Glomerular visceral epithelial cell (primary cell): Measurements from ENCODE around the gene CC2D1A.
"Not testable (repeated sequence)": the region's sequence is repeated elsewhere in the genome, so short reads cannot be mapped to it uniquely, and the experiment has no call there.

Experiments
- DNase-seq: peaks from one replicate; pipeline ENCODE4 v3.0.0-alpha.2; 2016; ENCODE audit errors: extremely low spot score

CC2D1A gene

DNA sequence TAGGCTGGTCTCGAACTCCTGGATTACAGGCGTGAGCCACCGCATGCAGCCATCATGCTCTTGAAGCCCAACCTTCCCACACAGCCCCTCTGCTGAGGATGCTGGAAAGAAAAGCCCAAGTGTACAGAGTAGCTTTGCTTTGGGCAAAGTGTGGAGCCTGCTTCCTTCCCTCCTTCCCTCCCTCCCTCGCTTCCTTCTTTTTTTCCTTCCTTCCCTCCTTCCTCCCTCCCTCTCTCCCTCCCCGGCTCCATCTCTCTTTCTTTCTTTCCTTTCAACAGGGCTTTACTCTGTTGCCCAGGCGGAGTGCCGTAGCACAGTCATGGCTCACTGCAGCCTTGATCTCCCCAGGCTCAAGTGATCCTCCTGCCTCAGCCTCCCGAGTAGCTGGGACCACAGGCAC, 2.7 kb downstream of the CC2D1A start:
- no peak for DNase-seq

GRCh38 chr19:13909430-13909829, 3.4 kb downstream of the CC2D1A start:
- no peak for DNase-seq

DNA sequence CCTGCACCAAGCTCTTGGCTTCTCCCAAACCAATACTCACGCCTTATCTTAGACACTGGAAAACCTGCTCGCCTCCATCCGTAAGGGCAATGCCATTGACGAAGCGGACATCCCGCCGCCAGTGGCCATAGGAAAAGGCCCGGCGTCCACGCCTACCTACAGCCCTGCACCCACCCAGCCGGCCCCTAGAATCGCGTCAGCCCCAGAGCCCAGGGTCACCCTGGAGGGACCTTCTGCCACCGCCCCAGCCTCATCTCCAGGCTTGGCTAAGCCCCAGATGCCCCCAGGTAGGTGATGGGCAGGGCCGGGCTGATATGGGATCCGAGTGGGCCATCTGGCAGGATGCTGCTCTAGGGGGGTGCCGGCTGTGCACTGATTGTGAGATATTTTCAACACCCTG, 7.4 kb downstream of the CC2D1A start:
- no peak for DNase-seq

- no peak for DNase-seq
Observed at GRCh38 chr19:13914777-13915176, 8.8 kb downstream of the CC2D1A start.

DNA sequence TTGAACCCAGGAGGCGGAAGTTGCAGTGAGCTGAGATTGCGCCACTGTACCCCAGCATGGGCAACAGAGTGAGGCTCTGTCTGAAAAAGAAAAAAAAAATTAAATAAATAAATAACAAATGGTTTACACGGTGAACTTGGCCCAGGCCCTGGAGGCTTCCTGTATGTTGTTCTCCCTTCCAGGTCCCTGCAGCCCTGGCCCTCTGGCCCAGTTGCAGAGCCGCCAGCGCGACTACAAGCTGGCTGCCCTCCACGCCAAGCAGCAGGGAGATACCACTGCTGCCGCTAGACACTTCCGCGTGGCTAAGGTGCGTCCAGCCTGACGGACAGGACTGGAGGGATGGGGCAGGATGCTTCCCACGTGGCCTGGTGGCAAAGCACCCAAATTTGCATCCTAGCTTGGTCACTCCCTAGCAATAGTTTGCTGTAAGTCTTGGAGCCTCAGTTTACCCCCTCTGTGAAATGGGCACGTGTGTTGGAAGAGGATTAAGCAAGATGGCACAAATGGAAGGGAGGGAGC, 11.9 kb downstream of the CC2D1A start:
- DNase-seq, result no peak

- DNase-seq, result no peak
Observed at GRCh38 chr19:13918726-13919411, 12.9 kb downstream of the CC2D1A start.

DNA sequence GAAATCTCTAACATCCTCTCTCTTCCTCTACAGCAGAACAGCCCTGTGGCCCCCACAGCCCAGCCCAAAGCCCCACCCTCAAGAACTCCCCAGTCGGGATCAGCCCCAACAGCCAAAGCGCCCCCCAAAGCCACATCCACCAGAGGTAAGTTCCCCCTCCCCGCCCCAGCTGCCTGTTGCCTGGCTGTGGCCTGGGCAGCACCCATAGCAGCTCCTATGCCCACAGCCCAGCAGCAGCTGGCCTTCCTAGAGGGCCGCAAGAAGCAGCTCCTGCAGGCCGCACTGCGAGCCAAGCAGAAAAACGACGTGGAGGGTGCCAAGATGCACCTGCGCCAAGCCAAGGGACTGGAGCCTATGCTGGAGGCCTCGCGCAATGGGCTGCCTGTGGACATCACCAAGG, 14.5 kb downstream of the CC2D1A start:
- no peak for DNase-seq

DNA sequence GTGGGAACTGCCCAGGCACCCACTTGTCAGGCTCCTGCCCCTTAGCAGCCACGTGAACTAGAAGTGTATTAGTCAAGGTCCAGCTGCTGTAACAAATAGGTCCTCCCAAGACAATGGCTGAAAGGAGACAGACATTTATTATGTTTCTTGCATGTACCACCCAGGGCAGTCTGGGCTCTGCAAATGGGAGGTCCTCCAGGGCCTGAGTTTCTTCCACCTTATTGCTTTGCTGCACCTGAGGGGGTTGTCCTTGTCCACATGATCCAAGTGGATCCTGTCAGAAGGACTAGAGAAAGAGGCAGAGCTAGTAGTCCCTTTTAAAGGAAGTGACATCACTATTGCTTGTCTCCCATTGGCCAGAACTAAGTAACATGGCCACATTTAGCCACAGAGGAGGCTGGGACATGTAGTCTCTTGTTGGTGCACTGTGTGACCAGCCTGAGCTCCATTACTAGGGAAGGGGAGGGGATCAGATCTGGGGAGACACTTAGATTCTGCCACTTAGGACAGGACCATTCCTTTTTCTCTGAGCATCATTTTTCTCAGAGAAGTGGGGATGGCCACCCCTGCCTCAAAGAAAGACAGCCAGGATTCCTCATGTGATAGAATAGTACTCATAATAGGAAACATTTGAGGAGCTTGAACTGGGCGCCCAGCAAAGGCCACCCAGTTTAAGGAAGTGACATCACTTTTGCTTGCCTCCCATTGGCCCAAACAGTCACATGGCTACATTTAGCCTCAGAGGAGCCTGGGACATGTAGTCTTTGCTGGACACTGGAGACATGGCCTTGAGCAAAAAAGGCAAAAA, 15.1 kb downstream of the CC2D1A start:
- DNase-seq, result peak; percentile 33

DNA sequence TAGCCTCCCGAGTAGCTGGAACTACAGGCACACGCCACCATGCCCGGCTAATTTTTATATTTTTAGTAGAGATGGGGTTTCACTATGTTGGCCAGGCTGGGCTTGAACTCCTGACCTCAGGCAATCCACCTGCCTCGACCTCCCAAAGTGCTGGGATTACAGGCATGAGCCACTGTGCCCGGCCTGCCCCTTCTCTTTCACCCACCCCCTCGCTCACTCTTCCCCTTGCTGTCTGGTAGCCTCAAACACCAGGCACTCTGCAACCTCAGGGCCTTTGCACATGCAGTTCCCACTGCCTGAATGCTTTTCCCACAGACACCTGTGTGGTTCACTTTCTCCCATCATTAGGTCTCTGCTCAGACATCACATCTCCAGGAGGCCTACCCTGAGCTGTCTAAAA, 16.1 kb downstream of the CC2D1A start:
- DNase-seq, result not testable (repeated sequence)

DNA sequence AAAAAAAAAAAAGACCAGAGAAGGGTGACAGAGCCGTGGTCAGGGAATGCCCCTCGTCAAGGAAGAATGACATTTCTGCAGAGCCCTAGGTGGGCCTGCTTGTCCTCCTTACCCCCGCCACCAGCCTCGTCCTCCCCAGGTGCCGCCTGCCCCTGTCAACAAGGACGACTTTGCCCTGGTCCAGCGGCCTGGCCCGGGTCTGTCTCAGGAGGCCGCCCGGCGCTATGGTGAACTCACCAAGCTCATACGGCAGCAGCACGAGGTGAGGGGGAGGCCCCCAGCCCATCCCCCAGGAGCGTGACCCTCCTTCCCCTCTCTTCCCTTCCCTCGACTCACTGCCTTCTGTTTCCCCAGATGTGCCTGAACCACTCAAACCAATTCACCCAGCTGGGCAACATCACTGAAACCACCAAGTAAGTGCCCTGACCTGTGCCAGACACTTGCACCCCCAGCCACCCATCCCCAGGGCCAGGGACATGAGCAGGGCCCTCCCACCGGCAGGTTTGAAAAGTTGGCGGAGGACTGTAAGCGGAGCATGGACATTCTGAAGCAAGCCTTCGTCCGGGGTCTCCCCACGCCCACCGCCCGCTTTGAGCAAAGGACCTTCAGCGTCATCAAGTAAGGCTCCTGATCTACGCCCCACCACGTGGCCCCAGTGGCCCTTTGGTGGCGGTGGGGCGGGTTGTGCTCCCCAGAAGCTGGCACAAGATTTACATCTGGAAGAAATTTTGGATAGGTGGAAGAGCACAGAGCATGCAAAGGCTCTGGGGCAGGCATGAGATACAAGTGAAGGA, 17.4 kb downstream of the CC2D1A start:
- DNase-seq, result no peak

DNA sequence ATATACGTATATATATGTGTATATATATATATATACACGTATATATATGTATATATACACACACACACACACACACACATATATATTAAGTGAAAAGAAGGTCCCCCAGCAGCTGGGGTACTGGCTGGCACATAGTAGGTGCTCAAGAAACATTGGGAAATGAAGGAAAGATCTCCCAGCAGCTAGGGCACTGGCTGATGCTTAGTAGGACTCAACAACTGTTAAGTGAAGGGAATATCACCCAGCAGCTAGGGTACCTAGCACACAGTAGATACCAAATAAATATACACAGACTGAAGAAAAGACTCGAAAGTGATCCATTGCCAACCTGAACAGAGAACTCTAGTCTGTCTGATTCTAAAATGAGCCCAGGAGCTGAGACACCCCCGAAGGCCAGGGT, 20.0 kb downstream of the CC2D1A start:
- no peak for DNase-seq

- no peak for DNase-seq
Observed at GRCh38 chr19:13926715-13927114, 20.7 kb downstream of the CC2D1A start.

- no peak for DNase-seq
Observed at GRCh38 chr19:13929340-13929739, 23.3 kb downstream of the CC2D1A start.

GRCh38 chr19:13929956-13930355, 24.0 kb downstream of the CC2D1A start:
- DNase-seq, result no peak

GRCh38 chr19:13930402-13930801, 24.4 kb downstream of the CC2D1A start:
- no peak for DNase-seq

- no peak for DNase-seq
Observed at GRCh38 chr19:13931391-13932148, 25.6 kb downstream of the CC2D1A start.

- no peak for DNase-seq
Observed at GRCh38 chr19:13932149-13932637, 26.2 kb downstream of the CC2D1A start.

DNA sequence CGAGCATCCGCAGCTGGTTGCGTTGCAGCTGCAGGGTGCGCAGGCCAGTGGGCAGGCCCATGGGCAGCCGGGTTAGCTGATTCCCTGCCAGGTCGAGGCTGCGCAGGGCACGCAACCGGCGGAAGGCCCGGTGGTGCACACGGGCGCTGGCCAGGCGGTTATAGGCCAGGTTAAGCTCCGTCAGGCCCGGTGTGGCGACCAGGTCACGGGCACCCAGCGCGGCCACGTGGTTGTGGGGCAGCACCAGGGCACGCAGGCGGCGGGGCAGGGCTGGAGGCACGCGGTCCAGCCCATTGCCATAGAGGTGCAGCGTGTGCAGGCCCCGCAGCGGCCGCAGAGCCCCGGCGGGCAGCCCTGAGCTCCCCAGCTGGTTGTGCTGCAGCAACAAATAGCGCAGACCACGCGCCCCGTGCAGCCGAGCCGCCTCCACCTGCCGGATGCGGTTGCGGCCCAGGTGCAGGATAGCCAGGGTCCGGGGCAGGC, 27.0 kb downstream of the CC2D1A start:
- DNase-seq, result no peak

- no peak for DNase-seq
Observed at GRCh38 chr19:13934785-13935109, 28.7 kb downstream of the CC2D1A start.

DNA sequence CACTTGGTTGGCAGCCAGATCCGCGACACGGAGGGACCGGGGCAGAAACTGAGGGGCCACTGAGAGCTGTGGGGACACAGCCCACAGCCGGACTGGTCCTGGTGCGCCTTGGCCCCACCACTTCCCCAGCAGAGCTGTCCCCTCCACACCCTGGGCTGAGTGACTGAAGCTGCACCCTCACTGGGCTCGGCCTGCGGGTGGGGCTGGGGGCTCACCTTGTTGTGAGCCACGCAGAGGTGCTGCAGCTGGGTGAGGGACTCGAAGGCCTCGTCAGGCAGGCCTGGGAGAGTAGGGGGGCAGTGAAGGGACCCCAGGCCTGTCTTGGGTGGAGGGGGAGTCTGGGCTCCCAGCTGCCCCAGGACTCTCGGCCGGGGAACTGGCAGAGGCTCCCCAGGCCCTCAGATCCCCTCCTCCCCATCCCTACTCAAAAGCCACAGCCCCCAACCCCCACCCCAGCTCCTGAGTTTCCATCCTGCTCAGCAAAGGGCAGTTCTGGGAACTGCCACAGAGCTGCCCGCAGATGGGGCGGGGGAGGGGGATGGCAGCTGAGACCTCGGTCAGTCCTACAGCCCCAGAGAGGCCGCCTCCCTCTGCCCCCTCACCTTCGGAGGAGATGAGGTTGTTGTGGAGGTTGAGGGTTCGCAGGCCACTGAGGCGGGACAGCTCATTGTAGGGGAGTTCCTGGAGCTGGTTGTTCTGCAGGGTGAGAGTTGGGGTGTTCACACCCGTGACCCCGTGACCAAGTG, 29.9 kb downstream of the CC2D1A start:
- DNase-seq, result no peak
